H9 (cell line): Measurements from ENCODE around the gene BTBD1. TPM values are rescaled to one million over a fixed set of nuclear protein-coding genes. Genes with fewer than 3 reads are reported as not detected.

ENCODE experiments used
- DNase-seq: peaks from one replicate; pipeline ENCODE4 v3.0.0-alpha.2; 2017
- H2AFZ ChIP-seq: one replicate; pipeline ENCODE4 v1.6.1; 2013; ENCODE audit warnings: mild to moderate bottlenecking, low read length, control low read depth, moderate library complexity
- H2AK5ac ChIP-seq: 2 replicates; pipeline ENCODE4 v1.6.1; 2013; ENCODE audit warnings: low read length, control low read depth, mixed read lengths; ENCODE audit not compliant: insufficient read length
- H2BK120ac ChIP-seq: one replicate; pipeline ENCODE4 v1.6.1; 2013; ENCODE audit warnings: low read depth, mild to moderate bottlenecking, low read length, control low read depth, inconsistent platforms; ENCODE audit not compliant: poor library complexity, severe bottlenecking
- H2BK12ac ChIP-seq: 2 replicates; pipeline ENCODE4 v1.6.1; 2013; ENCODE audit warnings: low read length, control low read depth, mixed read lengths, low read depth; ENCODE audit not compliant: insufficient read length
- H2BK15ac ChIP-seq: 2 replicates; pipeline ENCODE4 v1.6.1; 2013; ENCODE audit warnings: low read depth, low read length, control low read depth
- H2BK20ac ChIP-seq: one replicate; pipeline ENCODE4 v1.6.1; 2013; ENCODE audit warnings: low read depth, mild to moderate bottlenecking, low read length, control low read depth, inconsistent platforms; ENCODE audit not compliant: poor library complexity, severe bottlenecking
- H2BK5ac ChIP-seq: 2 replicates; pipeline ENCODE4 v1.6.1; 2013; ENCODE audit warnings: low read length, control low read depth, mixed read lengths; ENCODE audit not compliant: insufficient read length
- H3K14ac ChIP-seq: 2 replicates; pipeline ENCODE4 v1.6.1; 2013; ENCODE audit warnings: low read length, control low read depth; ENCODE audit not compliant: insufficient read depth
- H3K18ac ChIP-seq: 2 replicates; pipeline ENCODE4 v1.6.1; 2013; ENCODE audit warnings: low read depth, mild to moderate bottlenecking, mixed read lengths, low read length, control low read depth; ENCODE audit not compliant: insufficient read length
- H3K23ac ChIP-seq: 2 replicates; pipeline ENCODE4 v1.6.1; 2013; ENCODE audit warnings: low read length, control low read depth, mixed read lengths, low read depth; ENCODE audit not compliant: insufficient read length
- H3K23me2 ChIP-seq: 2 replicates; pipeline ENCODE4 v1.6.1; 2013; ENCODE audit warnings: low read depth, mild to moderate bottlenecking, mixed read lengths, low read length, control low read depth; ENCODE audit not compliant: insufficient read length, poor library complexity, severe bottlenecking
- H3K27ac ChIP-seq: 2 replicates; pipeline ENCODE4 v1.5.1; 2013; ENCODE audit warnings: low read length, control low read depth, mixed read lengths, low read depth; ENCODE audit not compliant: insufficient read length
- H3K27me3 ChIP-seq: 2 replicates; pipeline ENCODE4 v1.6.1; 2013; ENCODE audit warnings: low read length, control low read depth, inconsistent platforms; ENCODE audit not compliant: insufficient read depth
- H3K4ac ChIP-seq: 2 replicates; pipeline ENCODE4 v1.6.1; 2013; ENCODE audit warnings: low read depth, mild to moderate bottlenecking, control low read depth, inconsistent platforms, low read length, moderate library complexity
- H3K4me1 ChIP-seq: 2 replicates; pipeline ENCODE4 v1.6.1; 2013; ENCODE audit warnings: low read length, control low read depth, inconsistent platforms; ENCODE audit not compliant: insufficient read depth
- H3K4me2 ChIP-seq: 2 replicates; pipeline ENCODE4 v1.6.1; 2013; ENCODE audit warnings: low read length, control low read depth, mixed read lengths; ENCODE audit not compliant: insufficient read length, insufficient read depth
- H3K56ac ChIP-seq: 2 replicates; pipeline ENCODE4 v1.6.1; 2013; ENCODE audit warnings: low read depth, mild to moderate bottlenecking, mixed read lengths, low read length, control low read depth; ENCODE audit not compliant: insufficient read length
- H3K79me1 ChIP-seq: 2 replicates; pipeline ENCODE4 v1.6.1; 2013; ENCODE audit warnings: low read depth, mild to moderate bottlenecking, moderate library complexity, low read length, control low read depth, inconsistent platforms; ENCODE audit not compliant: insufficient read depth, poor library complexity, severe bottlenecking
- H3K79me2 ChIP-seq: 2 replicates; pipeline ENCODE4 v1.6.1; 2013; ENCODE audit warnings: low read length, control low read depth, inconsistent platforms; ENCODE audit not compliant: insufficient read depth
- H3K9ac ChIP-seq: 2 replicates; pipeline ENCODE4 v1.6.1; 2013; ENCODE audit warnings: low read length, control low read depth, mixed read lengths; ENCODE audit not compliant: insufficient read length; ENCODE audit errors: extremely low read depth
- H3K9me3 ChIP-seq: one replicate; pipeline ENCODE4 v1.6.1; 2013; ENCODE audit warnings: low read depth, low read length, inconsistent platforms; ENCODE audit not compliant: control insufficient read depth
- H3T11ph ChIP-seq: one replicate; pipeline ENCODE4 v1.6.1; 2013; ENCODE audit warnings: mild to moderate bottlenecking, low read length, control low read depth, inconsistent platforms
- H4K20me1 ChIP-seq: one replicate; pipeline ENCODE4 v1.6.1; 2013; ENCODE audit not compliant: control insufficient read depth, insufficient read length, insufficient read depth
- H4K5ac ChIP-seq: 2 replicates; pipeline ENCODE4 v1.6.1; 2013; ENCODE audit warnings: low read depth, mild to moderate bottlenecking, mixed read lengths, low read length, control low read depth; ENCODE audit not compliant: insufficient read length
- H4K8ac ChIP-seq: replicated peaks from 2 replicates; pipeline ENCODE4 v1.6.1; 2013; ENCODE audit warnings: low read length, control low read depth, mixed read lengths, low read depth; ENCODE audit not compliant: insufficient read length
- H4K91ac ChIP-seq: 2 replicates; pipeline ENCODE4 v1.6.1; 2013; ENCODE audit warnings: low read depth, mild to moderate bottlenecking, moderate library complexity, mixed read lengths, low read length, control low read depth; ENCODE audit not compliant: insufficient read length
- H3K27ac Mint-ChIP-seq, 3 experiments: 2 replicates in 2 of 3; 3 replicates in 1 of 3; pipeline ENCODE4 v1.8.0; 2020 to 2021; ENCODE audit warnings: mixed read lengths in 3 of 3, mild to moderate bottlenecking in 1 of 3, moderate library complexity in 1 of 3
- H3K27me3 Mint-ChIP-seq: 2 replicates; pipeline ENCODE4 v1.8.0; 2021; ENCODE audit warnings: low read depth, mild to moderate bottlenecking, moderate library complexity, mixed read lengths
- H3K36me3 Mint-ChIP-seq, 3 experiments: 2 replicates in 2 of 3; 3 replicates in 1 of 3; pipeline ENCODE4 v1.8.0; 2020 to 2021; ENCODE audit warnings: low read depth in 3 of 3, mixed read lengths in 3 of 3; ENCODE audit not compliant: insufficient read depth in 1 of 3
- H3K4me1 Mint-ChIP-seq, 2 experiments: 2 replicates each; pipeline ENCODE4 v1.8.0; 2020; ENCODE audit warnings: mixed read lengths in 2 of 2
- H3K4me3 Mint-ChIP-seq, 2 experiments: 2 replicates in 1 of 2; 3 replicates in 1 of 2; pipeline ENCODE4 v1.8.0; 2020 to 2021; ENCODE audit warnings: mild to moderate bottlenecking in 2 of 2, mixed read lengths in 2 of 2, moderate library complexity in 1 of 2
- H3K9me3 Mint-ChIP-seq, 2 experiments: 2 replicates in 1 of 2; 3 replicates in 1 of 2; pipeline ENCODE4 v1.8.0; 2020; ENCODE audit warnings: mild to moderate bottlenecking in 2 of 2, mixed read lengths in 2 of 2, moderate library complexity in 1 of 2
- CTCF ChIP-seq: fragments of 200-600 bp; sonication (generic); conservative IDR thresholded peaks from 3 replicates; pipeline ENCODE4 v1.8.0; 2021; ENCODE audit warnings: antibody characterized with exemption, mild to moderate bottlenecking
- WGBS: extraction: QIAGEN DNeasy Blood & Tissue Kit; methylation state at CpG from one replicate; pipeline ENCODE4 v1.1.7; 2013; ENCODE audit warnings: missing lambda C conversion rate, low lambda C conversion rate, mixed read lengths; ENCODE audit not compliant: insufficient read length; ENCODE audit errors: extremely low coverage; 5-methylcytosine and 5-hydroxymethylcytosine counted together
- total RNA-seq: library from RNA; stranded (reverse); gene quantifications from 2 replicates; pipeline ENCODE4 v1.2.1, GENCODE V29; 2021

The BTBD1 gene
- total RNA-seq, 1 experiment from 2014 or later = 43.3 TPM

DNA sequence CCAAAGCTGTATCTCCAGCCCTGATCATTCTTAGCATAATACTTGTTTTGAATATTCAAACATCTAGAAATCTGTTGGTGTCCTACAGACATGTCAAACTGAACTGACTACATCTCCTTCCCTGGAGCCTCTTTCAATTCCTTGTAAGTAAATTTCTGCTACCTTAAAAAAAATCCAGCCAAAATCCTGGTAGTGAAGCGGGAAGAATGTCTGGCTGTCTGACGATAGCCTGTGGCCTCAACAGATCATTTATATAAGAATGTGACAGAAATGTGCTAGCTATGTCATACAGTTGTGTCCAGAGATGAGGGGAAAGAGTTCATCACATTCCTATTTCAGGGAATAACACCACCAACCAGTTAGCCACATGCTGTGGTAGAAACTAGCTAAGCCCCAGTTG is 21.8 kb upstream of the BTBD1 start:
- Mint-ChIP-seq H3K36me3 (no peaks in the 10 kb centered on the region), H3K4me1 (no peaks in the 10 kb centered on the region), H3K27me3 (peaks cover 3% of the 10 kb centered on the region), H3K9me3 (no peaks in the 10 kb centered on the region), H3K4me3 (no peak overlapping the region), H3K27ac (no peak overlapping the region)
- no peaks in the 10 kb centered on the region for H3K27me3 ChIP-seq
- H3K4ac ChIP-seq = no peak overlapping the region
- no peaks in the 10 kb centered on the region for H4K20me1 ChIP-seq
- no peak overlapping the region for H3T11ph ChIP-seq
- H2AK5ac ChIP-seq = no peak overlapping the region
- no peak overlapping the region for H4K8ac ChIP-seq
- H3K27ac ChIP-seq = no peak overlapping the region
- no peak overlapping the region for H3K56ac ChIP-seq
- H3K79me1 ChIP-seq = no peaks in the 10 kb centered on the region
- no peaks in the 10 kb centered on the region for H3K23me2 ChIP-seq
- no peaks in the 10 kb centered on the region; the same call in 1 of the 2 replicates for H3K4me1 ChIP-seq
- no peak overlapping the region for H3K4me2 ChIP-seq
- TF ChIP-seq CTCF = no peak
- H2BK5ac ChIP-seq = no peak overlapping the region
- no peak overlapping the region for H3K23ac ChIP-seq
- H2BK120ac ChIP-seq = no peak overlapping the region
- H3K14ac ChIP-seq = no peak overlapping the region
- no peak overlapping the region for H2BK20ac ChIP-seq
- no peak overlapping the region for H3K9ac ChIP-seq
- no peaks in the 10 kb centered on the region for H3K79me2 ChIP-seq
- no CpG with 5 or more reads among the region's 2 CpGs for WGBS
- no peaks in the 10 kb centered on the region for H3K9me3 ChIP-seq
- no peak overlapping the region for H4K91ac ChIP-seq
- no peak overlapping the region for H4K5ac ChIP-seq
- no peak overlapping the region for H3K18ac ChIP-seq
- DNase-seq = no peak
- no peak overlapping the region for H2BK15ac ChIP-seq
- H2BK12ac ChIP-seq = no peak overlapping the region
- no peak overlapping the region for H2AFZ ChIP-seq
